Epidermal melanocyte (primary cell): ENCODE measurements around the gene PTPRJ.
"Not testable (repeated sequence)": the region's sequence is repeated elsewhere in the genome, so short reads cannot be mapped to it uniquely, and the experiment has no call there.

Source experiments
- DNase-seq: peaks from one replicate; pipeline ENCODE4 v3.0.0; 2011; ENCODE audit warnings: low spot score; ENCODE audit not compliant: insufficient read length

Gene PTPRJ

GRCh38 chr11:47980088-47980906, at the start of gene PTPRJ:
TSS of gene PTPRJ (plus strand) at chr11:47980559. CDS start at chr11:47980913, 354 bp downstream.
- peak; percentile 67 for DNase-seq

DNA sequence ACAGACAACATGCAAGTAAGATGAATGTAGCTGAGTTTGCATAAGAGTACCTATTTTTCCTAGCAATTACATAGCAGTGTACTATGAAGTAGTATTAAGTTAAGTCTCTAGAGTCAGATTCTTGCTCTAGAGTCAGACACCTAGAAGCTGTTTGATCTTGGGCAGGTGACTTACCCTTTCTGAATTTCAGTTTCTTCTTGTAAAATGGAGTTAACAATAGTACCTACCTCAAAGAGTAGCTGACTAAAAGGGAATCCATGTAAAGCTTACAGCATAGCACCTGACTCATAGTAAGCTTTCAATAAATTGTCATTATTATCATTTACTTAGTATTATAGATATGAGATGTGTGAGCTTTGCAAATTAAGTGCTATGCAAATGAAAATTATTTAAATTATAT, 47.8 kb upstream of the PTPRJ start:
- DNase-seq = no peak

- DNase-seq = not testable (repeated sequence)
Measured at GRCh38 chr11:47933797-47934196, 46.6 kb upstream of the PTPRJ start.

DNA sequence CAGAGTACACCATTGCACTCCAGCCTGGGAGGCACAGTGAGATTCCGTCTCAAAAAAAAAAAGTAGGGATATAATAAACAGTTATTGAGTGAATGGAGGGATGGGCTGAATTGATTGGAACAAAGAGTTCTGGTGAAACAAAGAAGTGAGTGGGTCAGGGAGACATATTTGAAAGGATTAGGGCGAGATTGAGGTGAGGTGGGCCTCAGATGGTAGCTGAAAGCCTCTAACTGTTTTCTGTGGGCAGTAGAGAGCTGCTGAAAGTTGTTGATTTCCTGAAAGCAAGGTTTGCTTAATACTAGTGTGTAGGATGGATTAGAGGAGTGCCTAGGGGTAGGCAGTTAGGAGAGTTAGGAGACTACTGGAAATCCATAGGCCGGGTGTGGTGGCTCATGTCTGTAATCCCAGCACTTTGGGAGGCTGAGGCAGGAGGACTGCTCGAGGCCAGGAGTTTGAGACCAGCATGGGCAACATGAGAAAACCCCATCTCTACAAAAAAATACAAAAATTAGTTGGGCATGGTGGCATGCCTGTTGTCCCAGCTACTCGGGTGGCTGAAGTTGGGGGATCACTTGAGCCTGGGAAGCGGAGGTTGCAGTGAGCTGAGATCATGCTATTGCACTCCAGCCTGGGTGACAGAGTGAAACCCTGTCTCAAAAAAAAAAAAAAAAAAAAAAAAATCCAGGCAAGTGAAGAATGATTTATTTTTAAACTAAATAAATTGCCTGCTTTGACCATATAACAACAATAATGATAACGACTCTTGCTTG, 41.4 kb upstream of the PTPRJ start:
- no peak for DNase-seq

GRCh38 chr11:47940904-47941649, 39.3 kb upstream of the PTPRJ start:
- DNase-seq = no peak

DNA sequence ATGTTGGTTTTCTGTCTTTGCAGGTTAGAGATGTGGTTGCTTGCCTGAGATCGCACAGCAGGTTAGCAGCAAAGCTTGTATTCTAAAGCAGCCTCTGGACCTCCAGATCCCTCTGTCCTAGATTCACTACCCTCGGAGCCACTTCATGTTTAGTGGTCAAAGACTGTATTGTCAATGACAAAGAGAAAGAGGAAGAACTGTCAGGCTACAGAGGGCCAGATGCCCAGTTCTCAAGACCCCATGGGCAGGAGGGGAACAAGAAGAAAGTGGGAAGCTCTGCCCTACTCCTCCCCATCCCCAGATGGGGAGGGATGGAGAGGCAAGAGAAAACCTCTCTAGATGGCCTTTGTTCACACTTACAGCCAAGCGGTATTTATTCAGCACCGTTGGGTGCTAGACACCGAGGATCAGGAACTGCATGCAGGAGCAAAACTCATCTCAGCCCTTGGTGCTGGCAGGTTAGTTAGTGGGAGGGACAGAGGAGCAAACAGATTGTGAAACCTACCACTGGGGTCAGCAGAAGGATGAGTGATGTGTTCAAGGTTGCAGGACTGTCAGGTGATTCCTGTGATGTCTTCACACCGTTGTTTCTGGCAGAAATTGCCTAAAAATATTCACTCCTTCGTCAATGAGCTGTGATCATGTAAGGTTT, 38.3 kb upstream of the PTPRJ start:
- DNase-seq = no peak

DNA sequence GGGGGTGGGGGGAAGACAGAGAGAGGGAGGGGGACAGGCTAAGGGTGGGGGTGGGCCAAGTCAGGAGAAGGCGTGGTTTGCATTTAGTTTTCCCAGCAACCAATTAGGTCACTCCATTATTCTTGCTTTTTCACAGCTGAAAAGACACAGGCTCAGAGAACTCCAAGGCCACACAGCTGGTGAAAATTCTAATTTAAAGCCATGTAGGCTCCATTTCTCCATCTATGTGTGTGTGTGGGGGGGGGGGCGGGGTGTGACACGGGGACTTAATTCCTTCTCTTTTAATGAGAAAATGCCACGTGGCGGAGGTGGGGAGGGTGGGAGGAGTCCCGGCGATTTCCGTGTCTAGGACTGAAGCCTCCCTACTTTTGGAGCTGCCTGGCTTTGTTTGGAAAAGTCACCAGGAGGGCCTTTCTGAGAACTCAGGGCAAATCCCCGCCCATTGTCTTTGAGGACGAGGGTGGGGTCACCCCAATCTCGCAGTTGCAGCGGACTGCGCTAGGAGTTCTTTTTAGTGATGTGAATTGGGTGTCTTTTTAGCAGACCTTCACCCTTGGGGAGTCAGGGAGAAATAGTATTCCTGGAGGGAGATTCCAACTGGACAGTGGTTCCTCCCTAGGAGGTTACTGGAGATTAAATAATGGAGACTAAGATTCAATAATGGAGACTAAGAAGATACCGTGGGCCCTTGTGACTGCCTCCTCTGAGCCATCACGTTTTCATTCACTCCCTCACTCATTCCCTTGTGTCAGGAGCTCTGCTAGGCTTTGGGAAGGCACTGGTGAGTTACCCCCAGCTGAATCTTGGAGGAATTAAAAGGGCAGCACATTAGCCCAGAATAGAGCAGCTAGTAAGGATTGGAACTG, 36.4 kb upstream of the PTPRJ start:
- no peak for DNase-seq

DNA sequence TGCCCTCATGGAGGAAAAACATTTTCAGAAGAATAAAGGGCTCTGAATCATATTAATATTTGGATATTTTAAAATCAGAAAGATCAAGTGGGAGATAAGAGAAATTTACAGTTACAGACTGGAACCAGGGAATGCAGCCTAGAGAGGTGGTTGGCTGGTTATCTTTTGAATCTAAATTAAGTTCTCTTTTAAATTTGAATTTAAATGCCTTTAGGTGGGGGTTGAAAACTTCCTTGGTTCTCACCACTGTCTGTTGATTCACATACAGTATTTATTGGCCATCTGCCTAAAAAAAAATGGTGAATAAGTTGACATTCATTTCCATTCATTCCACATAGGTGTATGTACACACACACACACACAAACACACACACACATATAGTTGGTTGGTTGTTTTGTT, 35.7 kb upstream of the PTPRJ start:
- DNase-seq = no peak

- peak; percentile 58 for DNase-seq
Measured at GRCh38 chr11:47946682-47947559, 33.4 kb upstream of the PTPRJ start.

DNA sequence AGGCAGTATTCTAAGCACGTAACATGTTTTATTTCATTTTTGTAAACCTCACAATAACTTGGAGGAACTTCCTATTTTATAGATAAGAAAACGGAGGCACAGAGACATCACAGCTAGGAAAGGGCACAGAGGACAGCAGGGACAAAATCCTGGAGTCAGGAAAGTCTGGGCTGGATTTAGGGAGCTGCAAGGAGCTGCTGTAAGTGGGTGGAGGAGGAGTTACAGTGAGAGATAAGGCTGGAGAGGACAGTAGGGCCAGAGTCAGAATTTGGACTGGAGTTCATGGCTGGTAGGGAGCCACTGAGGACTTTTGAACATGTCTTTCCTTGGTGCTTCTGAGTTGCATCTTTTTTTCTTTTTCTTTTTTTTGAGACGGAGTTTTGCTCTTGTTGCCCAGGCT, 32.2 kb upstream of the PTPRJ start:
- DNase-seq = no peak

GRCh38 chr11:47949001-47949675, 31.2 kb upstream of the PTPRJ start:
- DNase-seq = not testable (repeated sequence)

GRCh38 chr11:47950396-47950795, 30.0 kb upstream of the PTPRJ start:
- DNase-seq = no peak

DNA sequence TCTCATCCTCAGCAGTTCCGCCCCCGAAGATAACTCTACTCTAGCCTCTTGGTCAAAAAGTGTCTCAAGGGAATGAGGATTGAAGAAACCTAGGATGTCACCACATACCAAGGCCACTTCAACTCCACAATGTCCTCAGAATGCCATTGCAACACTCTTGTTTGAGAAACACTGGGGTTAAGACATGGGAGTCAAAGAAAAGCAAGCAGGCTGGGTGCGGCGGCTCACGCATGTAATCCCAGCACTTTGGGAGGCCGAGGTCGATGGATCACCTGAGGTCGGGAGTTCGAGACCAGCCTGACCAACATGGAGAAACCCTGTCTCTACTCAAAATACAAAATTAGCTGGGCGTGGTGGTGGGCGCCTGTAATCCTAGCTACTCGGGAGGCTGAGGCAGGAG, 28.9 kb upstream of the PTPRJ start:
- DNase-seq = not testable (repeated sequence)

DNA sequence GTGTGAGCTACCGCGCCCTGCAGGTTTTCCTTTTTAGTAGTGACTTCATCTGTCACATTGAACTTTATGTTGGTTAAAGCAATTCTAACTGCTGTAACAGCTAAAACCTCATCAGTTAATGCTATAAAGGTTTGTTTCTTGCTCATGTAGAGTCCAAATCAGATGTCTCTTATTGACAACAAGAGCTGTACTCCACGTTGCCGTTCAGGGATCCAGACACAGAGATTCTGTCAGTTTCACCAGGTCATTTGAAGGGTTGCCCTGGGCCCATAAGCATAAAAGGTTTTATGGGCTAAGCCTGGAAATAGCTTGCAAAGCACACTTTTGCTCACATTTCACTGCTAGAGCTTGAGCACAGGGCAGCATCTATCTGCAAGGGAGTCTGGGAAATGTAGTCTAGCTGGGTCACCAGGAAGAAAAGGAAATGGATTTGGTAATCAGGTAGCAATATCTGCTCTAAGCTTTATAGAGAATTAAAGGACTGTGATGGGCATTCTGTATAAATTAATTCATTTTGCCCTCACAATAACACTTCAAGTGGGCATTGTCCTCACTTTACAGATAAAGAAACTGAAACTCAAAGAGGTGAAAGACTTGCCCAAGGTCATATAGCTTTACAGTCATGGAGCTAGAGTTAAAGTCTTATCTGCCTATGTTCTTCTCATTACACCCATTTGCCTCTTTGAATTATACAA, 25.2 kb upstream of the PTPRJ start:
- no peak for DNase-seq

GRCh38 chr11:47960015-47960414, 20.3 kb upstream of the PTPRJ start:
- no peak for DNase-seq

DNA sequence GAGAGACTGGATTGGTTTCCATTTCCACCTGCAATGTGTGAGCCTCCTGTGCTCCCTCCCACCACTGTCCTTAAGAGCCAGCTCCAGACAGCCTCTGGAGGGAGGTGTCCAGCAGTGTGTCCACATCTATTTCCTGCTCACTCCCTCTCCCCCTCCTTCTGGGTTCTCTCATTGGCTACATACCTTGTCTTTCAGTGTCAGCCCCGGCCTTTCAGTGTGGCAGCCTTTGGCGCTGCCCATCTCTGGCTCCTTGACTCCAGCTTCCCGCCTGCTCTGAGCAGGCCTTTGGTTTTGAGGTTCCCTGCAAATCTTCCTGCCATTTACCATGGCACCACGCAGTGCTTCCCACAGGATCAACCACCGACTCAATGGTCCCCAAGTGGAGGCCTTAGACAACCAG, 19.0 kb upstream of the PTPRJ start:
- no peak for DNase-seq

- DNase-seq = no peak
Measured at GRCh38 chr11:47964546-47964945, 15.8 kb upstream of the PTPRJ start.
